HCT116 (cell line): ENCODE results near the gene HEG1. TPM values are rescaled to one million over a fixed set of nuclear protein-coding genes. Genes with fewer than 3 reads are reported as not detected.
"Not testable (repeated sequence)": the region's sequence is repeated elsewhere in the genome, so short reads cannot be mapped to it uniquely, and the experiment has no call there.

Source experiments
- ATAC-seq: fragments of 200-7000 bp; cut with Tn5 transposase; 2 replicates; pipeline ENCODE4 v1.9.1; 2020; ENCODE audit warnings: mild to moderate bottlenecking, moderate library complexity
- BruUV-seq: library from RNA; stranded (reverse); fragments of 400-500 nt; replicated peaks from 2 replicates; lab custom pipeline; 2021; lab: Mats Ljungman, UMichigan
- CTCF ChIA-PET: fragments of 300-600 bp; sonication (Branson Sonifier 250); formaldehyde crosslinking; loops from one replicate; lab custom pipeline; 2021; ENCODE audit warnings: antibody characterized with exemption; lab: Charles Lee
- POLR2A ChIA-PET: fragments of 300-600, 350-600 bp; sonication (Branson Sonifier 250); formaldehyde crosslinking; loops from one replicate; lab custom pipeline; 2021; ENCODE audit warnings: antibody characterized with exemption; lab: Charles Lee
- RAD21 ChIA-PET, 2 experiments: fragments of 300-600 bp; sonication (Branson Sonifier 250); formaldehyde crosslinking; loops; one replicate each; lab custom pipeline; 2023; ENCODE audit warnings: low total read pairs in 2 of 2; ENCODE audit not compliant: uncharacterized antibody in 2 of 2, unreplicated experiment in 2 of 2, low non-redundant PET in 1 of 2; lab: Charles Lee
- DNase-seq: peaks from one replicate; pipeline ENCODE4 v3.0.0-alpha.2; 2010; ENCODE audit warnings: low read depth, low spot score
- H2AFZ ChIP-seq: fragments of 200-600 bp; shearing (Covaris generic), sonication (generic); 2 replicates; pipeline ENCODE4 v1.6.1; 2017; ENCODE audit warnings: low read depth, mixed run types, mixed read lengths, antibody characterized with exemption, low read length; ENCODE audit not compliant: poor library complexity, severe bottlenecking
- H3K27ac ChIP-seq: 2 replicates; pipeline ENCODE4 v1.5.1; 2012; ENCODE audit warnings: low read depth, low read length
- H3K27me3 ChIP-seq: fragments of 200-600 bp; sonication (generic); 2 replicates; pipeline ENCODE4 v1.6.1; 2016; ENCODE audit warnings: mixed run types, low read length, mixed read lengths; ENCODE audit not compliant: insufficient read depth
- H3K36me3 ChIP-seq, 2 experiments: fragments of 200-500 bp in 1 of 2; fragments of 200-600 bp in 1 of 2; sonication (Bioruptor generic) in 1 of 2; sonication (generic) in 1 of 2; 2 replicates each; pipeline versions ENCODE4 v1.5.1 to v1.6.1; 2014 to 2016; ENCODE audit warnings: low read length in 2 of 2, inconsistent platforms in 1 of 2, mixed read lengths in 1 of 2, mixed run types in 1 of 2; ENCODE audit not compliant: insufficient read depth in 2 of 2, control insufficient read depth in 1 of 2
- H3K4me1 ChIP-seq, 2 experiments: fragments of 200-600 bp in 1 of 2; sonication (generic) in 1 of 2; 2 replicates each; pipeline versions ENCODE4 v1.5.1 to v1.6.1; 2012 to 2017; ENCODE audit warnings: low read length in 2 of 2, inconsistent platforms in 1 of 2, mild to moderate bottlenecking in 1 of 2, mixed read lengths in 1 of 2, mixed run types in 1 of 2, moderate library complexity in 1 of 2; ENCODE audit not compliant: insufficient read depth in 2 of 2, control insufficient read depth in 1 of 2
- H3K4me2 ChIP-seq: fragments of 200-600 bp; sonication (generic); 2 replicates; pipeline ENCODE4 v1.6.1; 2017; ENCODE audit warnings: mixed run types, low read length, mixed read lengths
- H3K4me3 ChIP-seq, 2 experiments: fragments of 200-600 bp in 1 of 2; sonication (generic) in 1 of 2; replicated peaks in 1 of 2; 2 replicates each; pipeline ENCODE4 v1.5.1; 2011 to 2016; ENCODE audit warnings: low read length in 2 of 2, control low read depth in 1 of 2, low read depth in 1 of 2, mild to moderate bottlenecking in 1 of 2, mixed read lengths in 1 of 2, mixed run types in 1 of 2
- H3K79me2 ChIP-seq: fragments of 200-600 bp; sonication (generic); 2 replicates; pipeline ENCODE4 v1.6.1; 2017; ENCODE audit warnings: mild to moderate bottlenecking, mixed run types, low read length, moderate library complexity, mixed read lengths; ENCODE audit not compliant: insufficient read depth
- H3K9ac ChIP-seq: fragments of 200-600 bp; sonication (generic); 2 replicates; pipeline ENCODE4 v1.6.1; 2016; ENCODE audit warnings: low read length, mixed read lengths
- H3K9me2 ChIP-seq: fragments of 200-600 bp; sonication (generic), shearing (Covaris generic); 2 replicates; pipeline ENCODE4 v1.6.1; 2017; ENCODE audit warnings: mixed run types, mild to moderate bottlenecking, moderate library complexity; ENCODE audit not compliant: insufficient read depth
- H3K9me3 ChIP-seq, 2 experiments: fragments of 200-500 bp in 1 of 2; fragments of 200-600 bp in 1 of 2; sonication (Bioruptor generic) in 1 of 2; sonication (generic) in 1 of 2; 2 replicates each; pipeline ENCODE4 v1.6.1; 2014 to 2017; ENCODE audit warnings: low read length in 2 of 2, mixed read lengths in 2 of 2, inconsistent platforms in 1 of 2, low read depth in 1 of 2, mild to moderate bottlenecking in 1 of 2, mixed run types in 1 of 2, moderate library complexity in 1 of 2; ENCODE audit not compliant: control insufficient read depth in 1 of 2, insufficient read depth in 1 of 2
- H4K20me1 ChIP-seq: fragments of 200-600 bp; sonication (generic), shearing (Covaris generic); 2 replicates; pipeline ENCODE4 v1.6.1; 2017; ENCODE audit warnings: mixed run types, mild to moderate bottlenecking, moderate library complexity; ENCODE audit not compliant: insufficient read depth
- EZH2 ChIP-seq: fragments of 200-600 bp; sonication (generic); IDR thresholded peaks from 2 replicates; pipeline ENCODE4 v1.6.1; 2017; ENCODE audit warnings: antibody characterized with exemption, mixed run types
- EZH2phosphoT487 ChIP-seq: fragments of 200-600 bp; IDR thresholded peaks from 2 replicates; pipeline ENCODE4 v1.6.1; 2018; ENCODE audit warnings: antibody characterized with exemption, borderline replicate concordance
- JUND ChIP-seq: IDR thresholded peaks from 2 replicates; pipeline ENCODE4 v1.6.1; 2012
- POLR2A ChIP-seq: IDR thresholded peaks from 2 replicates; pipeline ENCODE4 v1.7.0; 2011; ENCODE audit warnings: borderline replicate concordance; ENCODE audit not compliant: insufficient read depth, insufficient read length; ENCODE audit errors: extremely low read depth
- RAD21 ChIP-seq: IDR thresholded peaks from 2 replicates; pipeline ENCODE4 v1.6.1; 2012; ENCODE audit warnings: low read depth, mild to moderate bottlenecking
- SIN3A ChIP-seq: IDR thresholded peaks from 2 replicates; pipeline ENCODE4 v1.6.1; 2012; ENCODE audit warnings: low read depth
- TCF7L2 ChIP-seq: IDR thresholded peaks from 2 replicates; pipeline ENCODE4 v1.7.0; 2011; ENCODE audit warnings: borderline replicate concordance, inconsistent platforms; ENCODE audit not compliant: insufficient read depth, insufficient read length; ENCODE audit errors: extremely low read depth
- intact Hi-C: fragments of 100-400 bp; cut with micrococcal nuclease; formaldehyde crosslinking; loops from 2 replicates; pipeline ENCODE4 v1.10.0; 2022
- total RNA-seq: library from RNA; stranded (reverse); gene quantifications from one replicate; pipeline ENCODE4 v1.2.1, GENCODE V29; 2021; ENCODE audit not compliant: unreplicated experiment
- TF ChIP-seq, protein P1 (sequence below): IDR thresholded peaks from 2 replicates; pipeline ENCODE4 v1.6.1; 2011; ENCODE audit warnings: mild to moderate bottlenecking, low read length, moderate library complexity; ENCODE audit not compliant: insufficient replicate concordance; ENCODE audit errors: extremely low read depth
- TF ChIP-seq, protein P2 (sequence below), 3 experiments: fragments of 200-600 bp in 1 of 3; sonication (generic) in 1 of 3; IDR thresholded peaks in 2 of 3; conservative IDR thresholded peaks in 1 of 3; 2 replicates each; pipeline ENCODE4 v1.5.1; 2012 to 2017; ENCODE audit warnings: low read depth in 2 of 3, low read length in 2 of 3, antibody characterized with exemption in 1 of 3, borderline replicate concordance in 1 of 3, control low read depth in 1 of 3, mild to moderate bottlenecking in 1 of 3, mixed read lengths in 1 of 3, mixed run types in 1 of 3, moderate library complexity in 1 of 3; ENCODE audit not compliant: insufficient read depth in 1 of 3
- TF ChIP-seq, protein P3 (sequence below): IDR thresholded peaks from 2 replicates; pipeline ENCODE4 v1.6.1; 2012; ENCODE audit warnings: low read depth

The HEG1 gene
- total RNA-seq, 1 experiment from 2014 or later, result 2.6 TPM

DNA sequence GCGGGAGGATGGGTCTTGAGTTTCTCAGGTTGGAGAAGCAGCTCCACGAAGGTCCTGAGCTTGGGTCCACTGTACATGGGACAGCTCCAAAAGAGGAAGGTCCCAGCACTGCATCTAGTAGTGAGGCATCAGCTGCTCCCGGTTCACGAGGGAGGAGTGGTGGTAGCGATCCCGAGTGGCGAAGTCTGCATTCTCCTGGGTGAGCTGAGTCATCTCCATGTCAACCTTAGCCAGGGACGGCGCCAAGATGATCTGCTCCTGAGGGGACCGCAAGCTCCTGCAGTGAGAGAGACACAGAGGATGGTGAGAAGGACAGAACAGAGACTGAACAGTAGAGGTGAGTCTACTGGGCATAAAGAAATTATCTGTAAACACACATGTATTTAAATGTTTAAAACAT, 28.0 kb upstream of the HEG1 start:
- TF ChIP-seq TCF7L2 (no peak), JUND (no peak), EZH2 (no peak), SIN3A (no peak), POLR2A (no peak), EZH2phosphoT487 (no peak), RAD21 (no peak)
- TF ChIP-seq, protein P1, sequence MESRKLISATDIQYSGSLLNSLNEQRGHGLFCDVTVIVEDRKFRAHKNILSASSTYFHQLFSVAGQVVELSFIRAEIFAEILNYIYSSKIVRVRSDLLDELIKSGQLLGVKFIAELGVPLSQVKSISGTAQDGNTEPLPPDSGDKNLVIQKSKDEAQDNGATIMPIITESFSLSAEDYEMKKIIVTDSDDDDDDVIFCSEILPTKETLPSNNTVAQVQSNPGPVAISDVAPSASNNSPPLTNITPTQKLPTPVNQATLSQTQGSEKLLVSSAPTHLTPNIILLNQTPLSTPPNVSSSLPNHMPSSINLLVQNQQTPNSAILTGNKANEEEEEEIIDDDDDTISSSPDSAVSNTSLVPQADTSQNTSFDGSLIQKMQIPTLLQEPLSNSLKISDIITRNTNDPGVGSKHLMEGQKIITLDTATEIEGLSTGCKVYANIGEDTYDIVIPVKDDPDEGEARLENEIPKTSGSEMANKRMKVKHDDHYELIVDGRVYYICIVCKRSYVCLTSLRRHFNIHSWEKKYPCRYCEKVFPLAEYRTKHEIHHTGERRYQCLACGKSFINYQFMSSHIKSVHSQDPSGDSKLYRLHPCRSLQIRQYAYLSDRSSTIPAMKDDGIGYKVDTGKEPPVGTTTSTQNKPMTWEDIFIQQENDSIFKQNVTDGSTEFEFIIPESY, result no peak
- TF ChIP-seq, protein P2, sequence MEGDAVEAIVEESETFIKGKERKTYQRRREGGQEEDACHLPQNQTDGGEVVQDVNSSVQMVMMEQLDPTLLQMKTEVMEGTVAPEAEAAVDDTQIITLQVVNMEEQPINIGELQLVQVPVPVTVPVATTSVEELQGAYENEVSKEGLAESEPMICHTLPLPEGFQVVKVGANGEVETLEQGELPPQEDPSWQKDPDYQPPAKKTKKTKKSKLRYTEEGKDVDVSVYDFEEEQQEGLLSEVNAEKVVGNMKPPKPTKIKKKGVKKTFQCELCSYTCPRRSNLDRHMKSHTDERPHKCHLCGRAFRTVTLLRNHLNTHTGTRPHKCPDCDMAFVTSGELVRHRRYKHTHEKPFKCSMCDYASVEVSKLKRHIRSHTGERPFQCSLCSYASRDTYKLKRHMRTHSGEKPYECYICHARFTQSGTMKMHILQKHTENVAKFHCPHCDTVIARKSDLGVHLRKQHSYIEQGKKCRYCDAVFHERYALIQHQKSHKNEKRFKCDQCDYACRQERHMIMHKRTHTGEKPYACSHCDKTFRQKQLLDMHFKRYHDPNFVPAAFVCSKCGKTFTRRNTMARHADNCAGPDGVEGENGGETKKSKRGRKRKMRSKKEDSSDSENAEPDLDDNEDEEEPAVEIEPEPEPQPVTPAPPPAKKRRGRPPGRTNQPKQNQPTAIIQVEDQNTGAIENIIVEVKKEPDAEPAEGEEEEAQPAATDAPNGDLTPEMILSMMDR (IDR thresholded peaks at IDR 0.05 in 2 of 3, conservative IDR thresholded peaks at IDR 0.05 in 1 of 3; ENCODE audit: borderline replicate concordance in 1 of 3, insufficient read depth in 1 of 3, low read depth in 2 of 3, low read length in 2 of 3), result no peak
- TF ChIP-seq, protein P3, sequence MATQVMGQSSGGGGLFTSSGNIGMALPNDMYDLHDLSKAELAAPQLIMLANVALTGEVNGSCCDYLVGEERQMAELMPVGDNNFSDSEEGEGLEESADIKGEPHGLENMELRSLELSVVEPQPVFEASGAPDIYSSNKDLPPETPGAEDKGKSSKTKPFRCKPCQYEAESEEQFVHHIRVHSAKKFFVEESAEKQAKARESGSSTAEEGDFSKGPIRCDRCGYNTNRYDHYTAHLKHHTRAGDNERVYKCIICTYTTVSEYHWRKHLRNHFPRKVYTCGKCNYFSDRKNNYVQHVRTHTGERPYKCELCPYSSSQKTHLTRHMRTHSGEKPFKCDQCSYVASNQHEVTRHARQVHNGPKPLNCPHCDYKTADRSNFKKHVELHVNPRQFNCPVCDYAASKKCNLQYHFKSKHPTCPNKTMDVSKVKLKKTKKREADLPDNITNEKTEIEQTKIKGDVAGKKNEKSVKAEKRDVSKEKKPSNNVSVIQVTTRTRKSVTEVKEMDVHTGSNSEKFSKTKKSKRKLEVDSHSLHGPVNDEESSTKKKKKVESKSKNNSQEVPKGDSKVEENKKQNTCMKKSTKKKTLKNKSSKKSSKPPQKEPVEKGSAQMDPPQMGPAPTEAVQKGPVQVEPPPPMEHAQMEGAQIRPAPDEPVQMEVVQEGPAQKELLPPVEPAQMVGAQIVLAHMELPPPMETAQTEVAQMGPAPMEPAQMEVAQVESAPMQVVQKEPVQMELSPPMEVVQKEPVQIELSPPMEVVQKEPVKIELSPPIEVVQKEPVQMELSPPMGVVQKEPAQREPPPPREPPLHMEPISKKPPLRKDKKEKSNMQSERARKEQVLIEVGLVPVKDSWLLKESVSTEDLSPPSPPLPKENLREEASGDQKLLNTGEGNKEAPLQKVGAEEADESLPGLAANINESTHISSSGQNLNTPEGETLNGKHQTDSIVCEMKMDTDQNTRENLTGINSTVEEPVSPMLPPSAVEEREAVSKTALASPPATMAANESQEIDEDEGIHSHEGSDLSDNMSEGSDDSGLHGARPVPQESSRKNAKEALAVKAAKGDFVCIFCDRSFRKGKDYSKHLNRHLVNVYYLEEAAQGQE, result no peak
- H3K4me2 ChIP-seq, result no peak overlapping the region
- H3K27me3 ChIP-seq, result no peaks in the 10 kb centered on the region
- ChIA-PET POLR2A (no interaction called here), CTCF (no interaction called here), RAD21 (no interaction called here)
- H3K27ac ChIP-seq, result no peak overlapping the region
- ATAC-seq (no peak), DNase-seq (no peak)
- no peak overlapping the region for H2AFZ ChIP-seq
- intact Hi-C loops, result no loop called here
- H4K20me1 ChIP-seq, result peaks cover 8% of the 10 kb centered on the region; the same call in 1 of the 2 replicates
- H3K9ac ChIP-seq, result no peak overlapping the region
- H3K9me2 ChIP-seq, result no peaks in the 10 kb centered on the region
- H3K9me3 ChIP-seq, result no peaks in the 10 kb centered on the region
- H3K4me1 ChIP-seq, result peaks cover 10 to 30% of the 10 kb centered on the region in 2 experiments
- BruUV-seq, result no TSS peak
- H3K4me3 ChIP-seq, result no peak overlapping the region
- no peaks in the 10 kb centered on the region for H3K79me2 ChIP-seq
- H3K36me3 ChIP-seq, result no peaks in the 10 kb centered on the region; a peak in 1 of 4 replicates

DNA sequence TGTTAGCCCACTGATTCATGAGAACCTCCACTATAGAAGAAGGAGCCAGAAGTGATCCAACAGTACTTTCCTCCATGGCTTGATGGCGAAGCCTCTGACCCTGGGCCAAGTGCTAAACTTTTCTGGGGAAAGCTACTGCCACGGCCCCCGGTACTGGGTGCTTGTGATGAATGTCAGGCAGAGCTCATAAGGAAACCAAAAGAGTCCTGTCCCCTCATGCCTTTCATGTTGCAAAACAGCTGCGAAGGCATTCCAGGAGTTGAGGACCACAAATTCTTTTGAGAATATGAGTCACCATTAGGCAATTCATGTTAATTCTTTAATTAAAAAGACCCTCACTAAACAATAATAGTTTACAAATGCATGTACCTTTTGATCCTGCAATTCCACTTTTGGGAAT, 26.5 kb upstream of the HEG1 start:
- H3K27ac ChIP-seq, CTCF ChIA-PET, H3K4me3 ChIP-seq, DNase-seq, RAD21 ChIA-PET, BruUV-seq, H3K27me3 ChIP-seq, H3K79me2 ChIP-seq, H3K9ac ChIP-seq, H2AFZ ChIP-seq, ATAC-seq, intact Hi-C loops, H4K20me1 ChIP-seq, H3K9me3 ChIP-seq, POLR2A ChIA-PET, H3K9me2 ChIP-seq, H3K4me2 ChIP-seq: not testable (repeated sequence)
- Histone ChIP-seq H3K4me1 (peaks cover 11 to 34% of the 10 kb centered on the region in 2 experiments), H3K36me3 (peaks cover 0 to 10% of the 10 kb centered on the region in 2 experiments; a peak in 1 of 4 replicates)
